ENCODE results near the gene NME4. TPM values are rescaled to one million over a fixed set of nuclear protein-coding genes. Genes with fewer than 3 reads are reported as not detected.
"Not testable (repeated sequence)": the region's sequence is repeated elsewhere in the genome, so short reads cannot be mapped to it uniquely, and the experiment has no call there.

Gene NME4
- polyA plus RNA-seq, 5 donors, result 155 to 247 (median 168) TPM

DNA sequence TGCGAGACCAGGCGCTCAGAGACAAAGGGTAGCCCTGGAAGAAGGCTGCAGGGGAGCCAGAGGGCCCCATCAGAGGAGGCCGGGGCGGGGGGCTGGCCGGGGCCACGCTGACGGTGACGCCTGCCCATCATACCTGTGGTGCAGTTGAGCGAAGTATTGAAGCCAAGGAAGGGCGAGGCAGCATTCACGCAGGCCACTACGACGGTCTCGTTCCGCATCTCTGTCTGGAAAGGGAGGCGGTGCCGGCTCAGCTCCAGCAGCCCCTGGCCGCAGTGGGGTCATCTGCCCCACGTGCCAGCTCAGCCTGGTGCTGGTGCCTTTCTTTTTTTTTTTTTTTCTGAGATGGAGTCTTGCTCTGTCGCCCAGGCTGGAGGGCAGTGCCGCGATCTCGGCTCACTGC, 21.8 kb upstream of the NME4 start:
- DNase-seq, result no peak

DNA sequence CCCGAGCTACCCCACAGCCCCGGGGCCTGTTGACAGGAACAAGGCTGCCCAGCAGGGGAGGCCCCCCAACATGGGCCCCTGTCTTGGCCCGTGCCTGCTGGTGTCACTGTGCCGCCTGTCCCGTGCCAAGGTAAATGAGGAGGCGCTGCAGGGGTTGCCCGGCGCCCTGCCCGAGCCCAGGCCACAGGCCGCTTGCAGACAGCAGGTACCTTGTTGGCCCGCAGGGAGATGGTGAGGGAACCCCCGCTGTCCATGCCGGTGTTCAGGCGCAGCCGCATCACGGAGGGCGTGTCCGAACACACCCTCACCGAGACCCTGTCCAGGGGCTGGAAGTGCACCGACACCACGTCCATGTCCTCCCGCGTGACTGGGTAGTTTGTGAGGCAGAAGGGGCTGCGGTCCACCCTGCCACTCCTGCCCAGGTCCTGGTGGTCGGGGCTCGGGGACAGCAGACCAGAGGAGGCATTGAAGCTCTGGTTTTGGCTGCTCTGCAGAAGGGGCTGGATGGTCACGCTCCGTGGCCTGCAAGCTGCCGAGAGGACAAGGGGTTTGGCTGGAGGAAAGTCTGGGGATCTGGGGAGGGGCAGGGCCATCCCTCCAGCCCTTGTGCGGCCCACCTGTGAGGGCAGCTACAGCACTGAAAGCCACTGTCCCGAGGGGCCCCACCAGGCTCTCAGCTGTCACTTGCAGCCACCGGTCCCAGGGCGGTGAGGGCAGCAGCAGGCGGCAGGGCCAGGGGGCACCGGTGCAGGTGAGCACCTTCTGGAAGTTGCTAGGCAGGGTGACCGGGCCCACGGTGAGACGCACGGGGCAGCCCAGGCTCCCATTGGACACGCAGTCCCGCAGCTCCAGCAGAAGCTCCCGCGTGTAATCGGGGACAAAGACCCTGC, 20.8 kb upstream of the NME4 start:
- DNase-seq, result no peak

DNA sequence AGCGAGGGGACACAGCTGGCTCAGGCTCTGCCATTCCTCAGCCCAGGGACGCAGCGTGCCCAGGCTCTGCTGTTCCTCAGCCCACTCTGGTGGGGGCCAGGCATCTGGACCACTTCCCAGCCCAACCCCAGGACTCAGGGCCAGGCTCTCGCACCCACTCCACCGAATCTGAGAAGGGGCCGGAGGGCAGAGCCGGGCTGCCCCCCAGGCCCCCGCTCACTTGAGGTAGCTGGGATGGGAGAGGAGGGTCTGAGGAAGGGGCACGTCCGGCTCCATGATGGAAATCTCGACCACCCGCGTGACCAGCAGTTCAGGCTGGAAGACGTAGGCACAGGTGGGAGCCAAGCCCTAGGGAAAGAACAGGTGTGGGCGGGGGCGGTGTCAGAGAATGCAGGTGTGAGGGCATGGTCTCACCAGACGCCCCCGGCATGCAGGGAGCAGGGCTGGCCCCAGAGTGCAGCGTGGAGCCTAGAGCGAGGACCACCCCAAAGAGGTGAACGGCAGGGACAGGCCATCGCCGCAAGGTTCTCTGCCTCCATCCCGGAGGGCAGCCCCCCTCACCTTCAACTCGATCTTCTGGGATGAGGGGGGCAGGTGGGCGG, 20.1 kb upstream of the NME4 start:
- no peak for DNase-seq

DNA sequence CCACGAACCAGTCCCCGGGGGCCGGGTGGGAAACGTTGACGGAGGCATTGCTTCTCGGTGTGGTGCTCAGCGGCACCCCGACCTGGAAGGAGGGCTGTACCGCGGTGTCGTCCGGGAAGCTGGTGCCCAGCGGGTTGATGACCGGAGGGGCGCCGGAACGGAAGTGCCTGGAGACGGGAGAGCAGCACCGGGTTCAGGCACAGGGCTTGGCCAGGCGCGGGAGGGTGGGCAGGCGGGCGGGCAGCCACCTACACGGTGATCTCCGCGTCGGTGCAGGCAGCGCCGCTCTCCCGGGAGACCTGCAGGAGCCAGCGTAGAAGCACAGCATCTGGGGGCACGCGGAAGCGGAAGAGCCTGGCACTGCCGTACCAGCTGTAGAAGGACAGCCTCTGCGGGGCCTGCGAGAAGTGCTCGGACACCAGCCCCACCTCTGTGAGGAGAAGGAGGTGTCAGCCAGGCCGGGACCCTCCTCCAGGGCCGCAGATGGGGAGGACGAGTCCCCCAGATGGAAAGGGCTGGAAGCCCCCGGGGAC, 19.5 kb upstream of the NME4 start:
- DNase-seq, result no peak

DNA sequence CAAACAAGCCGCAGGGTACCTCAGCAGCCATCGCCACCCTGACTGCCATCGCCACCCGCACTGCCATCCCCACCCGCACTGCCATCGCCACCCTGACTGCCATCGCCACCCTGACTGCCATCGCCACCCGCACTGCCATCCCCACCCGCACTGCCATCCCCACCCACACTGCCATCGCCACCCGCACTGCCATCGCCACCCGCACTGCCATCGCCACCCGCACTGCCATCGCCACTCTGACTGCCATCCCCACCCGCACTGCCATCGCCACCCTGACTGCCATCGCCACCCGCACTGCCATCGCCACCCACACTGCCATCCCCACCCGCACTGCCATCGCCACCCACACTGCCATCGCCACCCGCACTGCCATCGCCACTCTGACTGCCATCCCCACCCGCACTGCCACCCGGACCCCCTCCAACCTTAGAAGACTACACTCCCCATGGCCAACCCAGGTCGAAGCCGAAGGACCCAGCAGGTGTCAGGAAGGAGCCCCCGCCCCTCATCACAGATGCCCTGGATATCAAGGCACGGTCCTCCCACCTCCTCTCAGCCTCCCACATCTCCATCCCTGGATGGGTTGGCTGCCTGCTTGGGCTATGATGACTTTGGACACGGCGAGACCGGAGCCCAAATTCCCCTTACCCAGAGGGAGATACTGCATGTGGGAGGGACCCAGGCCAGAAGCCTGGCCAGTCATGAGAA, 18.7 kb upstream of the NME4 start:
- not testable (repeated sequence) for DNase-seq

DNA sequence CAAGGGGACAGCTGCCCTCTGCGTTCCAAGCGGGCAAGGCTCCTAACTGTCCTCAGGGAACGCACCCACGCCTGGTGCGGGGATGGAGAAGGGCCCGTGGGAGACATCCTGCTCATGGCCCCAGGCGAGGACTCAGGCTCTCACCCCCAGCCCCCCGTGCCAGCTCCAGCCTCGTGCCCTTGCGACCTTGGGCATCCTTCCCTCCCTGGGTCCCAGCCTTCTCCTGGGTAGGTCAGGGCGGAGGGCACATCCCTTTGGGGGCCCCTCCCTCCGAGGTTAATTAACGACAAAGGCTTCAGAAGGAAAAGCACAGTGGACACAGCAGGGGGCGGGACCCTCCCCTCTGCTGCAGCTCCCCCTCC, 18.2 kb upstream of the NME4 start:
- no peak for DNase-seq

DNA sequence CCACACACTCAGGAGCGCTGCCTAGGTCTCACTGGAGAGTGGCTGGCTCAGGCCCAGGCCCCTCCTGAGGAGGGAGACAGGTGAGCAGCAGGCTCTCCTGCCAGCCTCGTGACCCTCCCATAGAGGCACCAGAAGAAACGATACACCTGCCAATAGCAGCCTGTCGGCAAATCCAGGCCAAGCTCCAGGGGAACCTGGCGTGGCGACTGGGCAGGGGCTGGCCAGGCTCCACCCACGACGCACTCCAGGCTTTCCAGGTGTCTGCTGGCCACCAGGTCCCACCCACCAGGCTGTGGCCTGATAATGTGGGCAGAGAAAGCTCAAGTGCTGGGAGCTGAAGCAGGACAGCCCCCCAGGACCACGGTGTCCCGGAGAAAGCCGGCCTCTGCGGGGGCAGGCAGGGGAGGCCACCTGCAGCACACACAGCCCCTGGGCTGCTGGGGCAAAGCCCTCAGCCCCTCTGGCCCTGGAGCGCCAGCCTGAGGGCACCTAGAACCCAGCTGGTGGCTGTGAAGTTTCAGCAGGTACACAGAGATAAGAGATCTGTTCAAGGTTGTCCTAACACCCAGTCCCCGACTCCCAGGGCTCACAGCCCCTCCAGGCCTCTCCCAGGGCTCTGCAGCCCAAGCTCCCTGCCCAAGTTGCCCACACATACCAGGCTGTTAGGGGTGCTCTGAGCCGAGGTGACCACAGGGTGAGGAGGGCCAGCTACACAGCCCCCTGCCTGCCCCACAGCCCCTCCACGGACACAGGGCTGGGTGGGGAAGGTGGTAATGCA, 17.6 kb upstream of the NME4 start:
- DNase-seq, result no peak

DNA sequence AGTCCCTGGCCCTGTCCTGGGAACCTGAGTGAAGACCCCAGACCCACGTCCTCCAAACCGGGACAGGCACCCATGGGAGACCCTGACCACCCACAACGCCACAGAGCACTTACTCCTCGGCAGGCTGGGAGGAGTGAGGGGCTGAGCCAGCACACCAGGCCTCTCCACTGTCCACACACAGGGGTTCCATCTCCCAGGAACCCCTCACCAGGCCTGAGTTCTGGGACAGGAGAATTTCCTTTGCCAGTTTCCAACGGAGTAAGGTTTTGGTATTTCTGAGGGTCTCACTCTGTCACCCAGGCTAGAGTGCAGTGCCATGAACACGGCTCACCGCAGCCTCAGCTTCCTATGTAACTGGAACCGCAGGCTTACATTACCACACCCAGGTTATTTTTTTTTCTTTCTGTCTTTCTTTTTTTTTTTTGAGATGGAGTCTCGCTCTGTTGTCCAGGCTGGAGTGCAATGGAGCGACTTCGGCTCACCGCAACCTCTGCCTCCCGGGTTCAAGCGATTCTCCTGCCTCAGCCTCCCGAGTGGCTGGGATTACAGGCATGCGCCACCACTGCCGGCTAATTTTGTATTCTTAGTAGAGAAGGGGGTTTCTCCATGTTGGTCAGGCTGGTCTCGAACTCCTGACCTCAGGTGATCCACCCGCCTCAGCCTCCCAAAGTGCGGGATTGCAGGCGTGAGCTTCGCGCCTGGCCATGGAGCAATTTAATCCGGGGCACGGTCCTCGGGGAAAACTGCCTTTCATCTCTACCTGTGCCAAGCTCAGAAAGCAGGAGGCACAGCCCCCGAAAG, 16.8 kb upstream of the NME4 start:
- DNase-seq, result no peak

DNA sequence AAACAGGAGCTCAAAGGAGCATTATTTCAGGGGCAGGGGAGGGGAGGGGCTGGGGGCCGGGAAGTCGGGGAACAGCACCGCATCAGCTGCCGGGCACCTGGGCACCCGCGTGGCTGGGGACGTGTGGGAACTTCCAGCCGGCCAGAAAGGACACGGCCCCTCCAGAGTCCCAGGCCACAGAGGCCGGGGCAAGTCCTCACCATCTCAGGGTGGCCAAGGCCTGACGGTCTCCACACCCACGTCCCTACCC, 16.3 kb upstream of the NME4 start:
- no peak for DNase-seq

DNA sequence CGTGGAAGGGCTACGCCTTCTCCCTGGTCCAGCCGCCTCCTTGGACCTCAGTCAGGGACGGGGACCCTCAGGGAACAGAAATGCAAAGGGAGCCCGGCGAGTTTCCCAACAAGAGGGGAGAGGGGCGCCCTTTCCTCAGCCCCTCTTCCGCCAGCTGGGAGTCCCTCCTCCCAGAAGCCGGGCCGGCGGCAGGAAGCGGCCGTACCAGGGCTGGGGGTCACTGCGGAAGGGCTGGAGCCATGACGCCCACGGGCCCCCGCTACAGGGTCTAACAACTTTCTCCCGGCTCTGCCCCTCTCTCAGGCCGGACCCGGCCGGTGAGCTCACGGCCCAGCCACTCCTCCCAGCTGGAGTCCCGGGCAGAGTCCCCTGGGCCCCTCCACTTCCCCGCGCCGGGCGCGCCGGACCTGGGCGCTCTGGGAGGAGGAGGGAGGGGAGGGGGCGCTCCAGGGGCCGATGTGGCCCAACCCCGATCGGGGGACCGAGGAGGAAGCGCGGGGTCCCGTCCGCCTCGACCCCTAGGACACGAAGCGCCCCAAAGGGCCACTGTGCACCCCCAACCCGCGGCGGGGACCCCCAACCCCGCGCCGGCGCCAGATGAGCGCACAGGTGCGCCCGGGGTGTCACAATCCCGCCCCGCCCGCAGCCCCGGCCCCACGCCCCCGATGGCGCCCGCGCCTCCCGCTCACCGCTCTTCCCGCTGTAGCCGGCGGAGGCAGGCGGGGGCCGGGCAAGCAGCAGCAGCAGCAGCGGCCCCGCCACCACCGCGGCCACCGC, 15.8 kb upstream of the NME4 start:
- no peak for DNase-seq

DNA sequence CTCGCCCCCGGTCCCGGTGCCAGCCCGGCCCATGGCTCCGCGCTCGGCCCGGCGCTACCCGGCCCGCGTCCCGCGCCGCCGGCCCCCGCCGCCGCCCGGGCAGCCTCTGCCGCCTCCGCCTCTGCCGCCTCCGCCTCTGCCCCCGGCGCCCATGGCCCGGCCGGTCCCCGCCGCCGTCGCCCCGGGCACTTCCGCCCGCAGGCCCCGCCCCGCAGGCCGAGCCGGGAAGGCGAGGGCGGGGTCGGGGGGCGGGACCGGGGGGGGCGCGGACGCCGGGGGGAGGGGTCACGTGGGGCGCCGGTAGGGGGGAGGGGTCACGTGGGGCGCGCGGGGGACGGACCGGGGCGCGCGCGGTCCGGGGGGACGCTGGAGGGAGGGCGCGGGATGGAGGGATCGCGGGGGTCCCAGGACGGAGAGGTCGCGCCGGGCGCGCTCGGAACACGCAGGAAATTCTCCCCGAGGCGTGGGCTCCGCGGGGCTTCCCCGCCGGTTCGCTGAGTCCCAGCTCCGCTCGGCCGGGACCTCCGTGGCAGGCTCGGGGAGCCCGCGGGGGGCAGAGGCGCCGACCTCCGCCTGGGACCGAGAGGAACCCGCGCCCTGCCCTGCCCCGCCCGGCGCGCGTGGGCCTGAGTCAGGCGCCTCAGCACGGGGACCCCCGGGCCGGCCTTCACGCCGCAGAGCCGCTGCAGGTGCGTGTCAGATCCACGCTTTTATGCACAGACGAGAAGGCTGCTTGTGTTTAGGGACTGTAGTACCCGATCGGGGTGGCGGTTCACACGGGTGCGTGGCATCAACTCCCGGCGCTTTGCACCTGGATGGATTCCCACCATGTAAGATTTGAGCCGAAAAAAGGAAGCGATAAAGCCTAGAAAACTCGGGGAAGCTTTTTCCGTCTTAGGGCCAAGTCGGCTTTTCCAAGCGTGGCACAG, 14.9 kb upstream of the NME4 start, which contains the start of gene PGAP6:
TSS of gene PGAP6 (minus strand) at position 190 of the 929 bp plus-strand sequence. CDS start at position 33, 157 bp downstream.
- DNase-seq, result no peak

DNA sequence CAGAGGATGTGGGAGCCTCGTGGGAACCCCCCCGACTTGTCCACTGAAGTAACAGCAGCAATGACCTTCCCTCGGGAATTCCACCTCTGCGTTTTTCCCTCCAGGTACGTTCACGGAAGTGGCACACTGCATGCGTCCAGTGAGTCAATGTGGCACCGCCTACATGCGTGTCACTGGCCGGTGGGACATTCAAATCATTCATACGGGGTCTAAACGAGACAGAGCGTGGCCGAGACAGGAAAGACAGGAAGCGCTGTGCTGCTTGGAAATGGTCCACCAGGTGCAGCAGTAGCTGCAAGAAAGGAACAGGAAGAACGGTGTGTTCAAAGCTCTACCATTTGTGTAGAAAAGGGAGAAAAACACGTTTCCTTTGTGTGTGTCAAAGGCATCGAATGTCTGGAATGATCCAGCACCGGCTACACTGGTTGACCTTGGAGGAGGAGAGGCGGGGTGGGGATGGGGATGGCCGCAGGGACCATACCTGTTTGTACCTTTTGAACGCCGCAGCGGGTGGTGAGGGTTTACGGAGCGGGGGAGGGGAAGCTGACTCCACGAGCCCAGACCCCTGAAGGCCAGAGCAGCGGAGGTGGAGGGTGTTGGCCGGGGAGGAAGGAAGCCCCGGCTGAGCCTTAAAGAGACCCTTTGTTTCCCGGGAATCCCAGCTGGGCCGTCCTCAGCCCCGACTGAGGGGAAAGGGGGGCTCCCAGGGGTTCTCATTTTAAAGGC, 13.5 kb upstream of the NME4 start:
- DNase-seq, result no peak

DNA sequence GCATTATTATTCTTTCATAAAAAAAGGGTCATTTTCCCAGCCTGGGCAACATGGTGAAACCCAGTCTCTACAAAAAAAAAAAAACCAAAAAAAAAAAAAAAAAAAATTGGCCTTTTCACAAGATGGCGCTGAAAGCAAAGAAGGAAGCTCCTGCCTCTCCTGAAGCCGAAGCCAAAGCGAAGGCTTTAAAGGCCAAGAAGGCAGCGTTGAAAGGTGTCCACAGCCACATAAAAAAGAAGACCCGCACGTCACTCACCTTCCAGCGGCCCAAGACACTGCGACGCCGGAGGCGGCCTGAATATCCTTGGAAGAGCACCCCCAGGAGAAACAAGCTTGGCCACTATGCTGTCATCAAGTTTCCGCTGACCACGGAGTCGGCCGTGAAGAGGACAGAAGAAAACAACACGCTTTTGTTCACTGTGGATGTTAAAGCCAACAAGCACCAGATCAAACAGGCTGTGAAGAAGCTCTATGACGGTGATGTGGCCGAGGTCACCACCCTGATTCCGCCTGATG, 10.3 kb upstream of the NME4 start:
- DNase-seq, result no peak

DNA sequence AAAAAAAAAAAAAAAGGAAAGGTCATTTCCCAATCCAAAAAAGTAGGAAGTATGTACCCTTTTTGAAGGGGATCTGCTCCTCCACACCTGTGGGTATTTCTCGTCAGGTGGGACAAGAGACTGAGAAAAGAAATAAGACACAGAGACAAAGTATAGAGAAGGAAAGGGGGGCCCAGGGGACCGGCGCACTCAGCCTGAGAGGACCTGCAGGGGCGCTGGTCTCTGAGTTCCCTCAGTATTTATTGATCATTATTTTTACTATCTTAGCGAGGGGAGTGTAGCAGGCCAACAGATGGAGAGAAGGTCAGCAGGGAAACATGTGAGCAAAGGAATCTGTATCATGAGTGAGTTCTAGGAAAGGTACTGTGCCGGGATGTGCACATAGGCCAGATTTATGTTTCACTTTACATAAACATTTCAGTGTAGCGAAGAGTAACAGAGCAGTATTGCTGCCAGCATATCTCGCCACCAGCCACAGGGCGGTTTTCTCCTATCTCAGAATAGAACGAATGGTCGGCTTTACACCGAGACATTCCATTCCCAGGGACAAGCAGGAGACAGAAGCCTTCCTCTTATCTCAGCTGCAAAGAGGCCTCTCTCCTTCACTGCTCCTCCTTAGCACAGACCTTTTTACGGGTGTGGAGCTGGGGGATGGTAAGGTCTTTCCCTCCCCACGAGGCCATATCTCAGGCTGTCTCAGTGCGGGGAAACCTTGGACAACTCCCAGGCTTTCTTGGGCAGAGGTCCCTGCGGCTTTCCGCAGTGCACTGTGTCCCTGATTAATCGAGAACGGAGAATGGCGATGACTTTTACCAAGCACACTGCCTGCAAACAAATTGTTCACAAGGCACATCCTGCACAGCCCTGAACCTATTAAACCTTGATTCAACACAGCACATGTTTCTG, 9.0 kb upstream of the NME4 start:
- DNase-seq, result not testable (repeated sequence)

DNA sequence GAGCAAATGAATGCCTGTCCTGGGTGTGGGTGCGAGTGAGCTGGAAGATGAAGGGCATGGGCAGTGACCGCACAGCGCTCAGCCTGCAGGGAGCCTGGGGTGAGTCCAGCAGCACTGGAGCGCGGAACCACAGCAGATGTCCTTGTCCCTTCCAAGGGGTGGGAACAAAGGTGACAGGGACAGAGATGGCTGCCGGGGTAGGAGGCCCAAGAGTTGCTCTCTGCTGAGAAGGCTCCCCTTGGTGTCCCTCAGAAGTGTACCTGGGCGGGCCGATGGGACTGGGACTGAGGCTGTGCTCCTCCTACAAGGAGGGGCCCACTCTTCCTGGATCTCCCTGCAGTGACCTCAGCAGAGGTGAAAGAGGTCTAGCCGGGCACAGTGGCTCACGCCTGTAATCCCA, 7.6 kb upstream of the NME4 start:
- DNase-seq, result no peak

DNA sequence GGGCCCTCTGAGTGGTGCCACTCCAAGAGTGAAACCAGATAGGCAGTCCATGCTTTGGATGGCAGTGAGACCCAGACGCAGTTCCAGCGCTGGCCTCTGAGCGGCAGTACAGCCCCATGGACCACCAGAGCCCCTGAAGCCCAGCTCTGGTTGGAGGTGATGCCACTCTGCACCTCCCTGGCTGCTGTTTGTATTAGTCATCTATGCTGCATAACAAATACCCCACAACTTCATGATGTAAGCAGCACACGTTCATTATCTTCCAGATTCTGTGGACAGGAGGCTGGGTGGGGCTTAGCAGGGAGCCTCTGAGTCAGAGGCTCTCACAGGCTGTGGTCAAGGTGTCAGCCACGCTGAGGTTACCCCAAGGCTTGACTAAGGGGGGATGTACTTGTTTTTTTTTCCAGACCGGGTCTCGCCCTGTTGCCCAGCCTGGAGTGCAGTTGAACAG, 5.1 kb upstream of the NME4 start:
- no peak for DNase-seq

DNA sequence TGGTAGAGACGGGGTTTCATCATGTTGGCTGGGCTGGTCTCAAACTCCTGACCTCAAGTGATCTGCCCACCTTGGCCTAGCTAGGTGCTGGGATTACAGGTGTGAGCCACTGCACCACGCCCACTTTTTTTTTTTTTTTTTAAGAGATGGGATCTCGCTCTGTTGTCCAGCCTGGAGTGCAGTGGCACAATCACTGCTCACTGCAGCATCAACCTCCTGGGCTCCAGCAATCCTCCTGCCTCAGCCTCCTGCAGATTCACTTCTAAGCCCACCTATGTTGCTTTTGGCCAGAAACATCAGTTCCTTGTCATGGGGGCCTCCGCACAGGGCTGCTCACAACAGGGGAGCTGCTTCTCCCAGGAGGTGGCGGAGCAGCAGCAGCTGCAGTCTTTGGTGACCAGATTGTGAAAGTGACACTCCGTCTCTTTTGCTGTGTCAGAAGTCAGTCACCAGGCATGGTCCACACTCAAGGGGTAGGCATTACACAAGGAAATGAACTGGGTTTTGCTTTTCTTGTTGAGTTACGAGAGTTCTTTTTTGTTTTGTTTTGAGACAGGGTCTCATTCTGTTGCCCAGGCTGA, 4.5 kb upstream of the NME4 start:
- DNase-seq, result no peak

Measured in right lung (tissue), 5 donors.